Body of pancreas (tissue), 4 donors: ENCODE measurements around the gene BCAT1. TPM values are rescaled to one million over a fixed set of nuclear protein-coding genes. Genes with fewer than 3 reads are reported as not detected.
"Not testable (repeated sequence)": the region's sequence is repeated elsewhere in the genome, so short reads cannot be mapped to it uniquely, and the experiment has no call there.

Source experiments
- ATAC-seq: fragments of 150-250 bp; one replicate; pipeline ENCODE4 v1.9.1; 2016
- DNase-seq, 4 donors: peaks; one replicate each; pipeline ENCODE4 v3.0.0-alpha.2; 2019
- H3K27ac ChIP-seq, 4 donors: fragments of 200-600 bp; sonication (generic); 1 replicate in 3 of 4; 2 replicates in 1 of 4; pipeline versions ENCODE4 v1.5.1 to v1.6.1; 2016 to 2019; ENCODE audit warnings: mild to moderate bottlenecking in 1 of 4, mixed read lengths in 1 of 4, moderate library complexity in 1 of 4
- H3K27me3 ChIP-seq, 2 donors: fragments of 200-600 bp; sonication (generic); one replicate each; pipeline ENCODE4 v1.6.0; 2016; ENCODE audit warnings: mild to moderate bottlenecking in 1 of 2
- H3K36me3 ChIP-seq, 2 donors: fragments of 200-600 bp; sonication (generic); replicated peaks in 1 of 2; 2 replicates each; pipeline ENCODE4 v1.5.1; 2016; ENCODE audit warnings: low read depth in 2 of 2; ENCODE audit not compliant: insufficient read depth in 1 of 2
- H3K4me1 ChIP-seq: fragments of 200-600 bp; sonication (generic); one replicate; pipeline ENCODE4 v1.6.0; 2016
- H3K4me3 ChIP-seq, 2 donors: fragments of 200-600 bp; sonication (generic); 1 replicate in 1 of 2; 2 replicates in 1 of 2; pipeline ENCODE4 v1.5.1; 2016 to 2019
- H3K9me3 ChIP-seq, 3 donors: fragments of 200-600 bp; sonication (generic); 1 replicate in 2 of 3; 2 replicates in 1 of 3; pipeline ENCODE4 v1.5.1; 2016
- POLR2A ChIP-seq, 3 donors: fragments of 450-650 bp; IDR thresholded peaks; one replicate each; pipeline ENCODE4 v1.6.1; 2016; ENCODE audit warnings: antibody characterized with exemption in 3 of 3, mild to moderate bottlenecking in 2 of 3
- WGBS, 2 donors: methylation state at CpG; one replicate each; pipeline ENCODE4 v1.1.5; 2017; 5-methylcytosine and 5-hydroxymethylcytosine counted together
- intact Hi-C: fragments of 100-400 bp; cut with DNase I; formaldehyde crosslinking; loops from one replicate; pipeline ENCODE4 v1.15.1; 2023
- total RNA-seq, 2 donors: library from RNA; depleted of rRNA; stranded (reverse); fragments of >200 nt; gene quantifications; one replicate each; pipeline ENCODE4 v1.1.0, GENCODE V29; 2016
- TF ChIP-seq, protein P1 (sequence below), 7 experiments: fragments of 450-650 bp in 4 of 7; fragments of 200-600 bp in 3 of 7; sonication (generic) in 3 of 7; IDR thresholded peaks; one replicate each; pipeline ENCODE4 v1.5.1; 2016 to 2019; ENCODE audit warnings: antibody characterized with exemption in 7 of 7

The BCAT1 gene
- total RNA-seq, 2 donors from 2014 or later: 30.0 to 59.7 TPM

DNA sequence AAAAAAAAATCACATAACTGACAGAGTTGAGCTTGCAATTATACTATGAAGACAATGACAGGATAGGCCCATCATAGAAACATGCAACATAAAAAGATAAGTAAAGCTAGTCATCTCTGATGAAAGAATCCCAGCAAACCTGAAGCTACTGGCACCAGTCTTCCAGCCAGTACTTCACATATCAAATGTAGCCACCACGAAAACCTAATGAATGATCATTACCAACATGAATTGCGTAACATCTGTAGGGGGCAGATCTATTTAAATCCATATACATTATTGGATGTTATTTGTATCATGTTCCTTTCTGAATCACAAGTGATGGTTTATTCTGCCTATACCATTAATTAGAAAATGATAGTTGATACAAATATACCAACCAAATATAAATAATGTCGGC is 73.9 kb downstream of the BCAT1 start:
- no peak for ATAC-seq
- no peaks in the 10 kb centered on the region for H3K27me3 ChIP-seq
- H3K4me3 ChIP-seq: no peak overlapping the region
- 94 to 98% methylated on average over 3 of the region's 3 CpGs for WGBS, 2 donors
- DNase-seq: no peak
- no peaks in the 10 kb centered on the region for H3K9me3 ChIP-seq
- intact Hi-C loops: no loop called here
- H3K4me1 ChIP-seq: peaks cover 12% of the 10 kb centered on the region
- TF ChIP-seq, protein P1, sequence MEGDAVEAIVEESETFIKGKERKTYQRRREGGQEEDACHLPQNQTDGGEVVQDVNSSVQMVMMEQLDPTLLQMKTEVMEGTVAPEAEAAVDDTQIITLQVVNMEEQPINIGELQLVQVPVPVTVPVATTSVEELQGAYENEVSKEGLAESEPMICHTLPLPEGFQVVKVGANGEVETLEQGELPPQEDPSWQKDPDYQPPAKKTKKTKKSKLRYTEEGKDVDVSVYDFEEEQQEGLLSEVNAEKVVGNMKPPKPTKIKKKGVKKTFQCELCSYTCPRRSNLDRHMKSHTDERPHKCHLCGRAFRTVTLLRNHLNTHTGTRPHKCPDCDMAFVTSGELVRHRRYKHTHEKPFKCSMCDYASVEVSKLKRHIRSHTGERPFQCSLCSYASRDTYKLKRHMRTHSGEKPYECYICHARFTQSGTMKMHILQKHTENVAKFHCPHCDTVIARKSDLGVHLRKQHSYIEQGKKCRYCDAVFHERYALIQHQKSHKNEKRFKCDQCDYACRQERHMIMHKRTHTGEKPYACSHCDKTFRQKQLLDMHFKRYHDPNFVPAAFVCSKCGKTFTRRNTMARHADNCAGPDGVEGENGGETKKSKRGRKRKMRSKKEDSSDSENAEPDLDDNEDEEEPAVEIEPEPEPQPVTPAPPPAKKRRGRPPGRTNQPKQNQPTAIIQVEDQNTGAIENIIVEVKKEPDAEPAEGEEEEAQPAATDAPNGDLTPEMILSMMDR (IDR thresholded peaks at IDR 0.05): no peak
- TF ChIP-seq POLR2A (IDR thresholded peaks at IDR 0.05): no peak
- H3K36me3 ChIP-seq: peaks cover 0 to 2% of the 10 kb centered on the region in 2 donors
- H3K27ac ChIP-seq: no peak overlapping the region

DNA sequence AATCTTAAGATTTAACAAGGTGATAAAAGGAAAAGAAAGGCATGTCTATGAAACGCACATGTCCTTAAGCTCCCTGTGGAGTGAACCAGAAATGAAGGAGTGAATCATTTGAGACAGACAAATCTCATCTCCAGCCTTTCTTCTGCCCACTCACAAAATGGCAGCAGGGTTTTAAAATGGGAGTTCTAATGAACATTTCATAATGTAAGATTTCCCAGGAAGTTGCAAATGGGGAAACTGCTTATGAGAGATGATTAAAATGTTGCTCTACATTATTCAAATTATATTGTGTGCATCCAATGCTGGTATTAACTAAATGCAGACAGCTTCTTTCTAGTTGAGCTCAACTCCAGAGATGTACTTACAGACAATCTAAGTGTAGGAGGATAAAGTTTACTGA is 76.7 kb downstream of the BCAT1 start:
- H3K36me3 ChIP-seq: no peaks in the 10 kb centered on the region
- intact Hi-C loops: no loop called here
- ATAC-seq (no peak), DNase-seq (no peak)
- WGBS, 2 donors: 79 to 84% methylated on average over 1 of the region's 1 CpG
- no peaks in the 10 kb centered on the region for H3K27me3 ChIP-seq
- H3K27ac ChIP-seq: no peak overlapping the region
- H3K4me3 ChIP-seq: no peak overlapping the region
- no peaks in the 10 kb centered on the region for H3K4me1 ChIP-seq
- TF ChIP-seq, protein P1 (IDR thresholded peaks at IDR 0.05): no peak
- TF ChIP-seq POLR2A (IDR thresholded peaks at IDR 0.05): no peak
- no peaks in the 10 kb centered on the region for H3K9me3 ChIP-seq

DNA sequence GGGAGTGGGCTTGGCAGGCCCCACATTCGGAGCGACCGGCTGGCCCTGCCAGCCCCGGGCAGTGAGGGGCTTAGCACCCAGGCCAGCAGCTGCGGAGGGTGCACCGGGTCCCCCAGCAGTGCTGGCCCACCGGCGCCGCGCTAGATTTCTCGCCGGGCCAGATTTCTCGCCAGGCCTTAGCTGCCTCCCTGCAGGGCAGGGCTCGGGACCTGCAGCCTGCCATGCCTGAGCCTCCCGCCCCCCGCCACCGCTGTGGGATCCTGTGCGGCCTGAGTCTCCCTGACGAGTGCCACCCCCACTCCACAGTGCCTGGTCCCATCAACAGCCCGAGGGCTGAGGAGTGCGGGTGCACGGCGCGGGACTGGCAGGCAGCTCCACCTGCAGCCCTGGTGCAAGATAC is 82.8 kb downstream of the BCAT1 start:
- DNase-seq, H3K9me3 ChIP-seq, ATAC-seq, H3K4me3 ChIP-seq, H3K36me3 ChIP-seq, H3K27me3 ChIP-seq, intact Hi-C loops: not testable (repeated sequence)
- Histone ChIP-seq H3K4me1 (peaks cover 42% of the 10 kb centered on the region), H3K27ac (peak overlapping the region in 1 of 4 donors; percentile 32)
- WGBS, 2 donors: 98% methylated on average over 8 to 23 of the region's 24 CpGs

DNA sequence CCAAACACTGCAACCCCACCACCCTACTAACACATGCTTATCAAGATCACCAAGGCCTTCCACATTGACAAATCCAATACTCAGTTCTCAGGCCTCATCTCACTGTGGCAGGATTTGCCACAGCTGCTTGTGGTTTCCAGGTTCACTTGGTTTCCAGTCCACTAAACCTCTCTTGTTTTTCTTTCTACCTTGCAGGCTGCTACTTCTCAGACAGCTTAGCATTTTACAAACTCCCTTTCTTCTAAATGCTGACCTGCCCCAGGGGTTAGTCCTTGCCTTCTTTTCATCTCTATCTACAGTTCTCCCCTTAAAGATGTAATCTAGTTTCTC is 84.1 kb downstream of the BCAT1 start:
- peak overlapping the region in 2 of 4 donors; percentile 3 to 78 for H3K27ac ChIP-seq
- DNase-seq: no peak
- no peak for TF ChIP-seq POLR2A (IDR thresholded peaks at IDR 0.05)
- TF ChIP-seq, protein P1 (IDR thresholded peaks at IDR 0.05): no peak
- no peaks in the 10 kb centered on the region for H3K9me3 ChIP-seq
- no peaks in the 10 kb centered on the region for H3K27me3 ChIP-seq
- peaks cover 48% of the 10 kb centered on the region for H3K4me1 ChIP-seq
- no peaks in the 10 kb centered on the region for H3K36me3 ChIP-seq
- intact Hi-C loops: no loop called here
- no peak for ATAC-seq
- no peak overlapping the region for H3K4me3 ChIP-seq

DNA sequence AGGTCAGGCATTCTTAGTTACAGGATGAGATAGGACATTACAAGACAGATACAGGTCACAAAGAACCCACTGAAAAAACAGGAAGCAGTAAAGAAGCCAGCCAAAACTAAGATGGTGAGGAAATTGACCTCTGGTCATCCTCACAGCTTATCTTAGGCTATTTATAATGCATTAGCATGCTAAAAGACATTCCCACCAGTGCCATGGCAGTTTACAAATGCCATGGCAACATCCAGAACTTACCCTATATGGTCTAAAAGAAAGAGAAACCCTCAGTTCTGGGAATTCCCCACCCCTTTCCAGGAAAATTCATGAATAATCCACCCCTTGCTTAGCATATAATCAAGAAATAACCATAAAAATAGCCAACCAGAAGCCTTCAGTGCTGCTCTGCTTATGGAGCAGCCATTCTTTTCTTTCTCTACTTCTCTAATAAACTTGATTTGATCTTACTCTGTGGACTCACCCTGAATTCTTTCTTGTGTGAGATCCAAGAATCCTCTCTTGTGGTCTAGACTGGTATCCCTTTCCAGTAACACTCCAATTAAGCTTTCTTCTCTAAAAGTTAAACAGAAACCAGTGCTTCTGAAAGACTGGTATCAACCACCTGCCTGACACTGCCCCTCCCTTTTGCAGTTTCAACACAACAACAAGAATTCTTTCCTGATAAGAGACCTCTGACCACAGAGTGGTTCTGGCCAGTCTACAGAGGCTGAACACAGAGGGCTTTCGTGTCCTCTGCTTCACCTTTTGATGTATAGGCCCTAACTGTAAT is 86.9 kb downstream of the BCAT1 start:
- ATAC-seq (peak; percentile 91), DNase-seq (peak in 3 of 4 donors; percentile 51 to 65 (median 63))
- peaks cover 65% of the 10 kb centered on the region for H3K4me1 ChIP-seq
- no peak overlapping the region for H3K4me3 ChIP-seq
- peak overlapping the region; percentile 58 to 78 (median 71) for H3K27ac ChIP-seq
- intact Hi-C loops: no loop called here
- no peaks in the 10 kb centered on the region for H3K36me3 ChIP-seq
- WGBS, 2 donors: 17 to 24% methylated on average over 1 of the region's 1 CpG
- H3K9me3 ChIP-seq: no peaks in the 10 kb centered on the region
- TF ChIP-seq POLR2A (IDR thresholded peaks at IDR 0.05): peak in 1 of 3 donors; percentile 7
- TF ChIP-seq, protein P1 (IDR thresholded peaks at IDR 0.05): no peak
- no peaks in the 10 kb centered on the region for H3K27me3 ChIP-seq
